T-helper 22 cell (primary cell): ENCODE measurements around the gene STEAP1B.

Source experiments
- DNase-seq: peaks from one replicate; pipeline ENCODE4 v3.0.0-alpha.2; 2020; ENCODE audit warnings: low read depth

STEAP1B gene

DNA sequence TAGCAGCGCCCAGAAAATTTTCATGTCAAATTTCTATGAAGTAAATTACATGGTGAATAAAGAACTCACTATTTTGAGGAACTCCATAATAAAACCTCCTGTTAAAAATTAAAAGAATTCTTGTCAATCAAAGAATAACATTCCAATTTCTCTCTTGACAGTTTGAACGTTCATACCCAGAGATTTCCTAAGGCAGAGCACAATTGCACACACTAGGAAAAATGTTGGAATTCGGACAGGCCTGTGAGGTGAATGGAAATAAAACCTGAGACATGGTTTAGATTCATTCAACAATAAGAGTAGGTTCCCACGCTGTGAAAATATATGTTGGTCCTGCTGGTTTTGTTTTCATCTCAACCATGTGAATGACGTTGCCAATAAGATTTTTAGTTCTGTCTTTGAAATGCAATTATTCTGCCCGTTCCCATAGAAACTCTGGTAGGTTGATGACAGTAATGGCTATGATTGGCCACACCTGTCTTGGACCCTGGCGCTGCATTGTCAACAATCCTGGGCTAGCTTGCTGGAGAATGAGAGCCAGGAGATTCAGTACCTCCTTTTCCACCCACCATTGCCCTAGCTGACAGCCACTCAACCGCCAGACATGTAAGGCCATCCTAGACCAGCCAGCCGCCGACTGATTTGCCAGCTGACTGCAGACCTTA is 99.7 kb downstream of the STEAP1B start:
- no peak for DNase-seq

DNA sequence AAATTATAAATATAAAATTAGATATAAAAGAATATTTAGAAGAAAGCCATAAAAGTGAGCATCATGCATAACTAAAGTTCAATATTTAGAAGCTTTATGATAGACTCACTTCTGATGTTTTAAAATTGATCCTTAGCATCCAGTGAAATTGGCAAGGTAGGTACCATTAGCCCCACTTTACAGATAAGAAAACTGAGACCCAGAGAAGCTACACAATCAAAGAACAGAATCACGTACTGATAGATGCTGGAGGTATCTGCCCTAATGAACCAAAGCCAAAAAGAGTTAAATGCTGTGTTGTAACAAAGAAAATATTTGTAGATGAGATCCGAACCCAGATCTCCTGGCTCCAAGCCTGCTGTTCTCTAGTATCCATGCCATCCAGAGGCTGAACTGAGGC is 100.4 kb downstream of the STEAP1B start:
- DNase-seq, result no peak

DNA sequence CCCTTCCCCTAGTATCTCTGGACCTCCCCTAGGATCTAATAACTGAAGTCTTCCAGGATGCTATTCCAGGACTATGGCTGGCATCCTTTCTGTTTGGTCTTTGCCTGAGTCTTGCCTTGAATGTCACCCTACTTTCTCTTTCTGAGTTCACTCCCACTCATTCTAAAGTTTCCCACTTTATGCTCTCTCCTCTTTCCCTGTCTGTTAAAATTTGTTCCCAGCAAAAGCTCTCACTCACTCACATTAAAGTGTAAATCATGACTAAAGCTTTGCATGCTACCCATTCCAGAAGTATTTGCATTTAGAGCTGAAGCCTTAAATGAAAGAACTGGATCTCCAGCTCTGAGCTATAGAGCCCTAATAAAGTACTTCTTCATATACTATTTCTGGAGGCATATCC is 100.9 kb downstream of the STEAP1B start:
- no peak for DNase-seq

DNA sequence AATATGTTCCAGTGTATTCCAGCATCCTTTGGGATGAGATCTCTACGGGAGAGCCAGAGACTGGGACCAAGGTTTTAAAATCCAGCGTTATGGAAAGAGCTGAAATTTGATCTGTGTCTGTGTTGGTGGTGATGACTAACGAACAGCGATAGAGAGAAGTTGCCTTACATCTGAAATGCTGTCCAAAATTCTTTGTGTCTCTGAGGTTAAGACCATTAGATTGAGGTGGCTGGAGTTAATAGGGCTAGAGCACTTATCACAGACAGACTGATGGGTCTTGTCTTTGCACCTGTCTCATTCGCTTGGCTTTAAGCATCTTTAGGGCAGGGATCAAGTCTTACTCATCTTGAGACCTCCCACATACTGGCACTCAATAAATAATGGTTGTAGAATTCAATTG is 102.0 kb downstream of the STEAP1B start:
- DNase-seq, result no peak

DNA sequence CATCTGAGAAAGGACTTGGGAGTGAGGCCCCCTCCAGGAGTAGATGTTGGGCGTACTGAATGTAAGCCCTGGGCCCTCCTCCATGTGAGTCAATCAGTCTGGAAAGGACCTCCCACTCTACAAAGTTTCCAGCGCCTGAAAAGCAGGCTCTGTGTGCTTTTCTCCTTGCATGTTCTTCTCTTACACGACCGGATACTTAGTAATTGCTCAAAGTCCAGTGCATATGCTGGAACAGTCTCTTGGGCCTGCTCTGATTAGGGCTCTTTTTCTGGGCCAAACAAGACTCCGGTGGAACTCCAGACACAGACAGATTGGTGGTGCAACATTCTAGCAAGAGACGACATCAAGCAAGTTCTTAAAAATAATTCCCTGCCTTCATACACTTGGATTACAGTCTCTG is 104.8 kb downstream of the STEAP1B start:
- no peak for DNase-seq

DNA sequence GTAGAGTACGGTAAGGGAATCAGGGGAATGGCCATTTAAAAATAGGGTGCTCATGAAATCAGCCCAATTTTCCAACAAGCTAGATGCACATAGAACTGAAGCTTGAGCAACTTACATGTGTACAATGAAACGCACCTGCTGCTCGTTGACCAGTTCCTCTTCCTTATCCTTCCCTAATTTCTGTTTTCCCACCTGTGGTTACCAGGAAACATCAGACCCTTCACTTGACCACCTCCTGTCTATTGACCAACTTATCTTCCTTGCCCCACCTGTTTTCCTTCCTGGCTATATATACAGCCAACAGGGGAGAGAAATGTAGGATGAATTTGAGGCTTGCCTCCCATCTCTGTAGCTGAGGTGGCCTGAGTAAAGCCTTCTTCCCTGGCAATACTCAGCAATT is 105.2 kb downstream of the STEAP1B start:
- no peak for DNase-seq

DNA sequence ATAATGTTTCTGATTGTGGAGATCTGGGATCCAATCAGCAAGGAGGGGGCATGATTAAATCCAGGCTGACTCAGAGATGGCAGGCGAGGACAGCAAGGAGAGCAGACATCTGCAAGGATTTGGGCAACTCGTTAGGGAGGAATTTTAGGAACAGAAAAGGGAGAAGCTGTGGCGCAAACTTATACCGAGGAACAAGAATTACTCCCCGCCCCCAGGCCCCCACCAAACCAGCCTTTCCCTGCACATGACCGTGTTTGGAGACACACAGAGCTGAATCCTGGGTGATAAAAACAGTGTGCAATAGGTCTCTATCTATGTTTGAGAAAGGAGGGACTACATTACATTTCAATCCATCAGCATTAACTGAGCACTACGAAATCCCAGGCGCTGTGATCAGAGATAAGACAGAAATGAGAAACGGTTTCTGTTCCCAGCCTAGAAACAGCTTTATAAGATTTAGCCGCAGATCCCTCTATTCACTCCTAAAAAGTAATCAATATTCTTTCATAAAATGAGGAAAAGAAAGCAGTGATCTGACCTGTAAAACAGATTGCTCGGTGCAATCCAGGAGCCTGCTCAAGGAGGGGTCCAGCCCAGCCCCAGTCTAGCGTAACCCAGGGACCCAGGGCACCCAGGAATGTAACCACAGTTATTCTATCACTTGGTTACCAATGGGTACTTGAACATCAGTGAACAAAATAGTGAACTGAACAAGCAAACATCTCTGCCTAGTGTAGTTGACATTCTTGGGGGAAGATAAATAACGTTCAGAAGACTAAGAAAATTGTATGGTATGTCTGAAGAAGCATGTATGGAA is 105.9 kb downstream of the STEAP1B start:
- DNase-seq, result no peak

DNA sequence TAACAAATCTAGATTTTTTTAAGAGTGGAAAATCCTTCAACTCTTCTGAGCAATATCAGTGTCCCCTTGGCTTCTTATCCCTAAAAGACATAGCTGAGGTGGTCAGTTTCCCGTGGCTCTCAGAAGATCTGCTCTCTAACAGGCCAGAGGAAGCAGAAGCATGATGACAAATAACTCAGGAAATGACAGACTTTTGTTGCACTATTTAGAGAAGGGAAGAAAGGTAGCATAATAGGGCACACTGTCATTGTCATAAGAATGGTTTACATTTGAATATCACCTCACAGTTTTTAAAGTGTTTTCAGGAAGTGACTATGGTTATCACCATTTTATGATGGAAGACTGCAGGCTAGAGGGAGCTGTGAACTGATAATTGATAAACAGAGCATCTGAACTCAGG is 109.5 kb downstream of the STEAP1B start:
- DNase-seq, result no peak

DNA sequence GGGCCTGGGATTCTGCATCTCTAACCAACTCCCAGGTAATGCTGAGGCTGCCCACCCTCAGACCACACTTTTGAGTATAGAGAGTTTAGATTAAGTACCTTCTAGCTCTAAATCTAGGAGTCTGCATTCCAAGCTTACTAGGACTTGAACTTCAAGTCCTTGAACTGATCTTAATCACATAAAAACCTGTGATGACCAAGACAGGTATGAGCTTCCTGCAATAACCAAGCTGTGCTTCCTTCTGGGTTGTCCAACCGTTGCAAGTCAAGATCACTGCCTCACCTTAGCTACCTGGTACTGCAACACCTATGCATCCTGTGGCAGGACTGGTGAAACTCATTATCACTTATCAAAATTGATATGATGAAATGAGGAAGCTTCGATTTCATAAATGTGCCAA is 110.1 kb downstream of the STEAP1B start:
- DNase-seq, result no peak

DNA sequence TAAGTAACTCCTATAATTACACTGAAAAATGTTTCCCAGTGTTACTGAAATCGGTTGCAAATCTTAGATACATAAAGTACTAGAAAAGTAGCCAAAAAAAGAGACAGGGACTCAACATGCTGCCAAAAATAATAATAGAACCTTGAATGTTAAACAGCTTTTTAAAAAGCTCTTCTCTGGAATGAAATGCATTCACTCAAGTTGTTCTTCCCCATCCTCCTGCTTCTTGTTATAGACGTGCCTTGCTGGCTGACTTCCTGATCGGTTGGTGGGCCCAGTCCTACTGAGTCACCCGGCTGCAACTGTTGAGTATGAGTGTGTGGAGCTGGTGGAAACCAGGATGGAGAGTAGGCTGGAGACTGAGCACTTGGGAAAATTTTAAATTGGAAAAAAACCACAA is 112.4 kb downstream of the STEAP1B start:
- DNase-seq, result no peak

DNA sequence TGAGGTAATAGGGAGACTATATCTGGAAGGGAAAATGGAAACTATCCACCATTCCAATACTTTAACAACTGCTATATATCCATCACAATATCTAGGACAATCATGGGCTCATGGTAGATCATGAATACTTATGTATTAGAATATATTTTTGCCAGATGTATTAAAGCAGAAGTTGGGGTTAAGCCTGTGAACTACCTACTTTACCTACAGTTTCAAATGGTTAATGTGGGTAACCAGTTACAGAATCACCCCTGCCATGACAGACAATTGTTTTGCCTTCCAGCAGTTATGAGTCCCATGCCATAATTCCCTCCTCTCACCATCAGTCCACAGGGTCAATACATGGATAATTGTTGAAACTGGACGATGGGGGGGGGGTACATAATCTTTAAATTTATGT is 113.1 kb downstream of the STEAP1B start:
- DNase-seq, result no peak

DNA sequence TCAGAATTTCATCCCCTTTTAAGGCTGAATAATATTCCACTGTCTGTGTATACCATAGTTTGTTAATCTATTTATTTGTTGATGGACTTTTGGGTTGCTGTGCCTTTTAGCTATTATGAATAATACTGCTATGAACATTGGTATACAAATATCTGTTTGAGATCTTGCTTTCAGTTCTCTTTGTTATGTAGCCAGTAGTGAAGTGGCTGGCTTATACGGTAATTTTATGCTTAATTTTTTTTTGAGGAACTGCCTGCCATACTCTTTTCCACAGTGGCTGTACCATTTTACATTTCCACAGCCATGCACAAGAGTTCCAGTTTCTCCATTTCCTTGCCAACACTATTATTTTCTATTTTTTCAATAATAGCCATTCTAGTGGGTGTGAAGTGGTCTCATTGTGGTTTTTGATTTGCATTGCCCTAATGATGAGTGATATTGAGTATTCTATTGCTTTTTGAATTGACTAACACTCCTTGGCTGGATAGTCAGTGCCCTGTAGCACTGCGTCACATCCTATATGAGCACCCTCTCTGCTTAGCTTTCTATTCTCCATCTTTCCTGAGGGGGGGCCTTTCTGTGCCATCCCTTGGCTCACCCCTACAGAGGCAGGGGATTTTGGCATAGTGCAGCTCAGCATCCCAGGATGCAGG is 113.7 kb downstream of the STEAP1B start:
- DNase-seq, result no peak

DNA sequence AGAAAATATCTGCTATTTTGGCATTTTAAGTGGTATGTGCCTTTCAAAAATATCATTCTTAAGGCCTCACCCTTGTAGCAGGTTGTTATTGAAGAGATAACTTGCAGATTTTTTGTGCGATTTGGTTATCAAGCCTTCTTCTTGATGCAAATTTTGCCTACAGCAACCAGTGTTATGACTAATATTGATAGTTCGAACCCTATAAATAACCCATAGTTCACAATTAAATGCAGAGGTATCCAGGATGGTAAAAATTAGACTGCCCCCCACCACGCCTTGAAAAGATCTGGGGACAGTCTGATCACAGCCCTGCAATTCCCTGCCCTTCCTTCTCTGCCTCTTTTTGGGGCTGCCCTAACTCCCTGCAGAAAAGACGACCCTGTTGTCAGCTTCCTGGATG is 114.7 kb downstream of the STEAP1B start:
- DNase-seq, result no peak

DNA sequence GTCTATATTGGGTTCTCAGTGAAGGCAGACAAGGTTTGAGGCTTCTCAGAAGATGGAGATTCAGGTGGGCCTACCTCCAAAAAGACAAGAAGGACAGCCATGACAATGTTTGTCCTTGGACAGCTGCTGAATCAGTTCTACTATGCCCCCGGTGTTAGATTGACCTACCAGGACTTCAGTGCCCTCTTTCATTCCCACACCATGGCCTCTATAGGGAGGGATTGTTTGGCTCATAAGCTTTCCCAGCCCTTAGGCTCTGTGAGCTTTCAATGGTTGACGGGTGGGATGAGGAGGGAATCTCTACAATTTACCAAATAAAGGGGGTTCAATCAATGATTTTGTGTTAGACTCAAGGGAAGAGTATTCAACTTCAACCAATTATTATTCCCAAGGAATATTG is 119.7 kb downstream of the STEAP1B start:
- no peak for DNase-seq

DNA sequence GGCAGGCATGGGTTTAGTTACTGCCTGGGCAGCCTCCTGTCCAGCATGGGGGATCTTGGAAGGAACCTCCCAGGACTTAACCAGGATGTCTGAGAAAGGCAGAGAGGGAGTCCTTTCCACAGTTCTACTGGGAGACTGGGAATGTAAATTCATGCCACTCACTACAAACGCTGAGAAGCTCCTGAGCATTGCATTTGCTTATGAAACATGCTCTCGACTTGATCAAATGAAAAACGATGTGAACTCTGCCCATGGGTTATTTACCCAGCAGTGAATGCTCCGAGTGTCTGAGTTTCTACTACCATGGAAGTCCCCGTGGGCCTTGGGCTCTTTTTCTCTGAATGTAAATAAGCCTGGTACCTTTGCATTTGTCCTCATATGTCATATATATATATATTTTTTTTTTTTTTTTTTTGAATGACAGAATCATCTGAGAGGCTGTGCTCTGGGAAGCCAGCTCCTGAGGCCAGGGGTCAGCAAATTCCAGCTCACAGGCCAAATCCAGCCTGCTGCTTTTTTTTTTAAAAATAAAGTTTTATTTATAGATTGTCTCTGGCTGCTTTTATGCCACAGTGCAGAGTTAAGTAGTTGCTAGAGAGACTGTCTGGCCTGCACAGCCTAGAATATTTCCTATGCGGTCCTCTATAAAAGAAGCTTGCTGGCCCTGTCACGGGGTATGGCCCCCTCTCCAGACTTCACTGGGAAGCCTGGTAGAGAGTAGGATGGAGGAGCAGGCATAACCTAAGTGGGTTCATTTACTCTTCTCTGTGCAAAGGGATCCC is 121.6 kb downstream of the STEAP1B start:
- no peak for DNase-seq

DNA sequence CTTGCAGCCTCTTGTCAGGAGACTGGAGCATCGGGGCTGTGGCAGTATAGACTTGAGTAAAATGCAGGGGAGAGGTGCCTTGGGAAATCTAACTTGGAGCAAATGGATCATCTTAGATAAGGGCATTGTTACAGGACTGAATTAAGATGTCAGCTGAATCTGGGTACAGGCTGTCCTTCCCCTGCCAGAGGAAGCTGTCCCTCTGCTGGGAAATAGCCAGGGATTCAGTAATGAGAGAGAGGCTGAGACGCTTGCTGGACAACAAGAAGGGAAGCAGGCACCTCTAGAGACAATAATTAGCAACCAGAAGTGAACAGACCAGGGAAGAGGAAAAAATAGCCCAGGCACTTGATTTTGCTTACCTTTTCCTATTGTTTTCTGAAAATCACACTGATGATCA is 122.3 kb downstream of the STEAP1B start:
- no peak for DNase-seq

DNA sequence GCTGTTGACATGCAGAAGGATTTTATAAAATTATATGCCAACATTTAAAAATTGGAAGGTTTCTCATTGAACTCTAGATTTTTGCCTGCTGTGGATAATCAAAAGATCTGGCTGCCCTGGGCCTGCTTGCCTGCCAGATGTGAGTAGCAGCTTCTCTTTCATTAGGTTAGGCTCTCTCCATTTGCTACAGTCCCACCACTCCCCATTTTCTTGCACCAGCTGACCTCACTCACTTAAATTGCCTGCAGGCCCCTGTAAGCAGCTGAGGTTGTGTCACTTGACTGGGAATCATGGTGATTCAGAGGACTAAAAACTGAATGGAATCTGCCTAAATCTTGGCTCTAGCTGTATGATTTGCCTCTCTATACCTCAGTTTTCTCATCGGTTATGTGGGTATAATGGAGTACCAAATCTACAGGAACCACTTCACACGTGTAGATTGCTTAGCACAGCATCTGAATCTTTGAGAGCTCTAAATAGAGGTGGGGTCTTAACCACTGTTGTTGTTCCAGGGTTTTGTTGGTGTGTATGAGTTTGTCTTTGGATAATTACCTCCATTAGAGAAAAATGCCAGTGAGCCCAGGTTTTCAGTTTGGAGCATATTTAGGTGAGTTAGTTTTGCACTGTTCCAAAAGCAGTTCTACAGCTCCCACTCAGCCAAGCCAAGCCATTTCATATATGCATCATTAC is 124.5 kb downstream of the STEAP1B start:
- no peak for DNase-seq

DNA sequence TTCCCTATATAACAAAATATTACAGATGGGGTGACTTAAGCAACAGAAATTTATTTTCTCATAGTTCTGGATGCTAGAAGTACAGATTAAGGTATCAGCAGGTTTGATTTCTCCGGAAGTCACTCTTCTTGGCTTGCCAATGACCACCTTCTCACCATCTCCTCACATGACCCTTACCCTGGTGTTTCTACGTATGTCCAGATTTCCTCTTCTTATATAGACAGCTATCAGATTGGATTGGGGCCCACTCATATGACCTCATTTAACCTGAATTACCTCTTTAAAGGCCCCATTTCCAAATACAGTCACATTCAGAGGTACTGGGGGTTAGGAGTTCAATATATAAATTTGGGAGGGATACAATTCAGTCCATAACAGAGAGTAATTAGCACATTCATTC is 126.1 kb downstream of the STEAP1B start:
- no peak for DNase-seq

DNA sequence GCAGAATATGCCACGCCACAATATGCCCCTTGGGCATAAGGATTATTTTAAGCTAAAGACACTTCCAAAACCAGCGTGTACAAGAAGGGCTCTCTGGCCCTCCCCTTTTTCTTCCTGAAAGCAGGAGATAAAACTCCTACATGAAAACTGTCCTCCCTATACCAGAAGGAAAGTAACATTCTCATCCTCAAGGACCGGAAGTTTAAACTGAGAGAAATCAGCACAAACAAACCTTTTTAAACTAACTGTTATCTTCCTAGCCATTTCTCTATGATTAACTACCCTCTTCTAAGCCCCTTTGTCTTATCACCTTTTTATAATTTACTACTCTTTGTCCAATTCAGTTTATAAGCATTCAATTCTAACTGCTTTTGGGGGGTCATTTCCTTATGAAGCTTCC is 126.6 kb downstream of the STEAP1B start:
- no peak for DNase-seq

DNA sequence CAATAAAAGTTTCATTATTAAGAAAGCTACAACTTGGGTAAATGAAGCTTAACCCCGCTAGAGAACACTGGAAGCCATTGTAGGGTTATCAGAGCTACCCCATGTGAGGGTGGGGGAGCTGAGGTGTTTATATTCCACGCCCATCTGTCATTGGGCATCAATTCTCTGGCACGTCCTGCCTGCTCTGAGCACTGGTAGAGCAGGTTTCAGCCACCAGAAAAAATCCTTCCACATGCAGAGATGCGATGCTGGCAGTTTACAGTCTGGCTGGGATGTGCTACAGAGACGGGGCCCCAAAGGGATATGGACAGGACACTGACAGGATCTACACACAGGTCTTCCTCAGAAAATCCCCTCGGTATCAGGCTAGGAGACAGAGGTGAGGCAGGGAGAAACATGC is 127.1 kb downstream of the STEAP1B start:
- no peak for DNase-seq

DNA sequence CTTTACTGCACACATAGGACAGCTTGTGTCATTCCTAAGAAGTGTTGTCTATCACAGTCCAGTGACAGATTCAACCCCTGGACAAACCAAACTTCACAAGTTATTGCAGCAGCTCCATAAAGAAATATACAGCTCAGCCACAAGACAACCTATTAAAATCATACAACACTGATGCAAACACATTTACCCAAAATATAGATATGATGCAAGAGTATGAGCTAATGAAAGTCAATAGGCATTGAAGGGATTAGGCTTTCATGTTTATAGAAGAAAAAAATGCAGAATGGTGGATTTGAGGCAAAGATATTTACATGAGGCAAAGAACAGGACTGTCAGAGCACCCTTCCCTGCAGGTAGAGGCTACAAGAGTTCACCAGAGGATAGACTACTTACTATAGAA is 128.1 kb downstream of the STEAP1B start:
- no peak for DNase-seq
